NB4 (cell line): Measurements from ENCODE around the gene TSEN2.

Source experiments
- CTCF ChIP-seq: IDR thresholded peaks from one replicate; pipeline ENCODE4 v1.5.1; 2012; ENCODE audit warnings: low read depth, low read length
- MAX ChIP-seq: IDR thresholded peaks from 2 replicates; pipeline ENCODE4 v1.6.1; 2011; ENCODE audit warnings: low read depth, low read length
- MYC ChIP-seq: IDR thresholded peaks from 2 replicates; pipeline ENCODE4 v1.6.1; 2011; ENCODE audit warnings: low read depth, low read length
- POLR2A ChIP-seq: IDR thresholded peaks from 2 replicates; pipeline ENCODE4 v1.6.1; 2011; ENCODE audit warnings: mild to moderate bottlenecking; ENCODE audit not compliant: insufficient read length; ENCODE audit errors: extremely low read depth

- TF ChIP-seq CTCF (no peak), POLR2A (no peak), MYC (no peak), MAX (no peak)
These were observed 6.0 kb upstream of the TSEN2 start for GRCh38 chr3:12478326-12478725.
